ENCODE data around the gene NF1.

- TF ChIP-seq CTCF (IDR thresholded peaks at IDR 0.05; ENCODE audit: low read depth, low read length) = no peak
- TF ChIP-seq EZH2phosphoT487 (IDR thresholded peaks at IDR 0.05; ENCODE audit: low read depth) = no peak
These were observed 61.5 kb downstream of the NF1 start for GRCh38 chr17:31156326-31156725.

Measured in OCI-LY3 (cell line).